GM12878 (cell line): ENCODE measurements around the gene FAM187B. TPM values are rescaled to one million over a fixed set of nuclear protein-coding genes. Genes with fewer than 3 reads are reported as not detected.

ENCODE experiments used
- ATAC-seq: fragments of 200-7000 bp; cut with Tn5 transposase; 3 replicates; pipeline ENCODE4 v1.9.1; 2020; ENCODE audit warnings: mild to moderate bottlenecking, moderate library complexity
- BruUV-seq: library from RNA; stranded (reverse); fragments of 400-500 nt; replicated peaks from 2 replicates; lab custom pipeline; 2021; lab: Mats Ljungman, UMichigan
- CTCF ChIA-PET: fragments of 300-600 bp; sonication (Branson Sonifier 250); formaldehyde crosslinking; extraction: SDS; loops from one replicate; lab custom pipeline; 2021; ENCODE audit warnings: inconsistent platforms; lab: Yijun Ruan, JAX
- POLR2A ChIA-PET: fragments of 350-600 bp; formaldehyde crosslinking; extraction: SDS; loops from one replicate; lab custom pipeline; 2021; ENCODE audit warnings: inconsistent platforms; lab: Charles Lee
- RAD21 ChIA-PET: fragments of 300-600 bp; sonication (Branson Sonifier 250); formaldehyde crosslinking; loops from one replicate; lab custom pipeline; 2023; ENCODE audit warnings: antibody characterized with exemption; ENCODE audit not compliant: unreplicated experiment; lab: Charles Lee
- SMC1A ChIA-PET: fragments of 300-600 bp; sonication (Branson Sonifier 250); formaldehyde crosslinking; loops from one replicate; lab custom pipeline; 2023; ENCODE audit not compliant: unreplicated experiment, uncharacterized antibody; lab: Charles Lee
- DNase-seq: peaks from one replicate; pipeline ENCODE4 v3.0.0-alpha.2; 2011; ENCODE audit warnings: low read depth, low spot score
- FAIRE-seq: peaks from 3 replicates; lab custom pipeline; 2011; peaks lifted over from hg19 to GRCh38; lab: Jason Lieb, UNC
- H2AFZ ChIP-seq: 2 replicates; pipeline ENCODE4 v1.6.0; 2011; ENCODE audit warnings: low read depth, low read length, control low read depth; ENCODE audit not compliant: control insufficient read depth
- H3K27ac ChIP-seq: 2 replicates; pipeline ENCODE4 v1.5.1; 2011; ENCODE audit warnings: control low read depth; ENCODE audit not compliant: control insufficient read depth, insufficient read depth
- H3K27me3 ChIP-seq, 2 experiments: replicated peaks in 1 of 2; 2 replicates each; pipeline versions ENCODE4 v1.6.0 to v1.6.1; 2011; ENCODE audit warnings: low read length in 1 of 2; ENCODE audit not compliant: control insufficient read depth in 2 of 2, insufficient read depth in 2 of 2
- H3K36me3 ChIP-seq, 2 experiments: 2 replicates each; pipeline ENCODE4 v1.5.1; 2011; ENCODE audit warnings: low read length in 1 of 2; ENCODE audit not compliant: control insufficient read depth in 2 of 2, insufficient read depth in 2 of 2
- H3K4me1 ChIP-seq: 2 replicates; pipeline ENCODE4 v1.6.1; 2011; ENCODE audit warnings: mild to moderate bottlenecking, low read length, moderate library complexity, mixed read lengths; ENCODE audit not compliant: control insufficient read depth, insufficient read depth
- H3K4me2 ChIP-seq: 2 replicates; pipeline ENCODE4 v1.6.0; 2011; ENCODE audit warnings: control low read depth; ENCODE audit not compliant: control insufficient read depth, insufficient read depth
- H3K4me3 ChIP-seq: fragments of 200-600 bp; sonication (generic); 2 replicates; pipeline ENCODE4 v1.5.1; 2016
- H3K79me2 ChIP-seq: 2 replicates; pipeline ENCODE4 v1.6.0; 2011; ENCODE audit warnings: low read length; ENCODE audit not compliant: control insufficient read depth, insufficient read depth
- H3K9ac ChIP-seq: 2 replicates; pipeline ENCODE4 v1.8.0; 2011; ENCODE audit warnings: low read length, control low read depth, mixed read lengths; ENCODE audit not compliant: control insufficient read depth, insufficient read depth
- H3K9me3 ChIP-seq: replicated peaks from 3 replicates; pipeline ENCODE4 v1.5.1; 2011; ENCODE audit warnings: mild to moderate bottlenecking, low read length; ENCODE audit not compliant: control insufficient read depth, insufficient read depth
- H4K20me1 ChIP-seq: 2 replicates; pipeline ENCODE4 v1.6.0; 2011; ENCODE audit not compliant: control insufficient read depth, insufficient read depth
- JUND ChIP-seq: IDR thresholded peaks from 2 replicates; pipeline ENCODE4 v1.6.1; 2012; ENCODE audit warnings: low read depth, mild to moderate bottlenecking, low read length, improper control_type of control experiment, moderate library complexity
- PAX5 ChIP-seq: IDR thresholded peaks from 2 replicates; pipeline ENCODE4 v1.6.1; 2011; ENCODE audit warnings: low read depth, low read length, borderline replicate concordance
- POLR2AphosphoS5 ChIP-seq: IDR thresholded peaks from 2 replicates; pipeline ENCODE4 v1.6.1; 2011; ENCODE audit warnings: mild to moderate bottlenecking, low read length, inconsistent platforms
- STAT1 ChIP-seq: fragments of 450-650 bp; conservative IDR thresholded peaks from 2 replicates; pipeline ENCODE4 v1.6.1; 2014; ENCODE audit warnings: antibody characterized with exemption, mild to moderate bottlenecking
- WGBS: methylation state at CpG from one replicate; pipeline ENCODE4 v1.1.6; 2016; ENCODE audit warnings: low lambda C conversion rate; ENCODE audit not compliant: insufficient replicate concordance, insufficient coverage; ENCODE audit errors: missing lambda C conversion rate; 5-methylcytosine and 5-hydroxymethylcytosine counted together
- in situ Hi-C: fragments of 300-500 bp; cut with MboI; formaldehyde crosslinking; loops from 9 replicates; pipeline ENCODE4 v1.14.3; 2018; ENCODE audit warnings: mixed read lengths
- intact Hi-C: fragments of 100-400 bp; cut with micrococcal nuclease; formaldehyde crosslinking; loops from one replicate; pipeline ENCODE4 v1.14.2; 2022; ENCODE audit not compliant: unreplicated experiment
- polyA plus RNA-seq, 11 experiments: library from polyadenylated mRNA; depleted of rRNA in 4 of 11; unstranded in 6 of 11; stranded (reverse) in 5 of 11; fragments of >200 nt; fragmentation: Nextera tagmentation in 4 of 11; fragmentation: Illumina TruSeq in 1 of 11; extraction: Ambion mirVana in 4 of 11; extraction: Trizol in 1 of 11; gene quantifications; 1 replicate in 1 of 11; 2 replicates in 10 of 11; pipeline versions ENCODE4 v1.2.1 to v1.2.3, GENCODE V29; 2011 to 2016; ENCODE audit warnings: inconsistent platforms in 2 of 11, missing spikeins in 2 of 11, low read depth in 1 of 11
- total RNA-seq, 4 experiments: library from RNA; depleted of rRNA in 3 of 4; stranded (reverse); fragments of >200 nt in 3 of 4; fragmentation: Illumina TruSeq in 1 of 4; extraction: Trizol in 1 of 4; gene quantifications; 2 replicates each; pipeline versions ENCODE4 v1.2.1 to v1.2.3, GENCODE V29; 2013 to 2021
- TF ChIP-seq, protein P1 (sequence below): fragments of 450-650 bp; formaldehyde crosslinking; IDR thresholded peaks from 2 replicates; pipeline ENCODE4 v1.4.0; 2022; ENCODE audit warnings: mild to moderate bottlenecking, moderate library complexity

Gene FAM187B
- total and polyA plus RNA-seq, 10 of the 15 experiments (the other 5 are each of a cell fraction or from before 2014, with no cell fraction given): 0.05 TPM; not detected in 9

DNA sequence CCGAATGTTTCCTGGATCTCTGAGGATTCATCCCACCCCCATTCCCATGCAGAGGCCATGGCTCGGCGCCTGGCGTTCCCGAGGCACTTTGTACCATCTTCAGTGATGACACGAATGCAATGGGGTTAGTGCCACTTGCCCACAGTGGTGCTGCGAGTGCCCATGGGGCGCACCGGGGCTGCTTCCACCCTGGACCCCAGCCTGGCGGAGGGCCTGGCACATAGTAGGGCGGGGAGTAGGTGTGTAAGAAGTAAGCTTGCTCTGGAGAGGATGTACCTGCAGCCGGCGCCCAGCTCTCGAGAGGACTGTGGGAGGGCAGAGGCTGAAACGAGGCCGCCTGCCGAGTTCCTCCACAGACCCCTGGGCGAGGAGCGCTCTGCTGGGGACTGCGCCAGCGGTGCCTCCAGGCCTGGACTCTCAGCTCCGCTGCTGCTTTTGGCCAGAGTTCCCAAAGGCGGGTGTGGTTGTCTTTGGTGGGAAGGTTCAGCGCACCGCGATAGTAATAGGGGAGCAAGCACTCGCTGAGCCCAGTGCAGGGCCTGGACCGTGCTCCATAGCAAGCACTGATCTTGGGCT lies 48.3 kb upstream of the FAM187B start:
- Histone ChIP-seq H3K79me2 (no peaks in the 10 kb centered on the region), H3K27me3 (no peaks in the 10 kb centered on the region), H3K4me2 (no peak overlapping the region), H3K9ac (no peak overlapping the region), H4K20me1 (no peaks in the 10 kb centered on the region), H3K27ac (no peak overlapping the region), H3K4me1 (peaks cover 13% of the 10 kb centered on the region), H3K9me3 (no peaks in the 10 kb centered on the region), H3K4me3 (no peak overlapping the region), H2AFZ (no peak overlapping the region), H3K36me3 (peaks cover 7 to 9% of the 10 kb centered on the region in 2 experiments)
- ChIA-PET CTCF (interaction anchor here (1.5 kb wide), 1 partner anchor 234 kb away, joined by 5 read pairs; no protein-coding TSS in a partner anchor), SMC1A (no interaction called here), POLR2A (no interaction called here), RAD21 (no interaction called here)
- in situ Hi-C loops (no loop called here), intact Hi-C loops (no loop called here)
- 97% methylated on average over 28 of the region's 28 CpGs for WGBS
- TF ChIP-seq, protein P1, sequence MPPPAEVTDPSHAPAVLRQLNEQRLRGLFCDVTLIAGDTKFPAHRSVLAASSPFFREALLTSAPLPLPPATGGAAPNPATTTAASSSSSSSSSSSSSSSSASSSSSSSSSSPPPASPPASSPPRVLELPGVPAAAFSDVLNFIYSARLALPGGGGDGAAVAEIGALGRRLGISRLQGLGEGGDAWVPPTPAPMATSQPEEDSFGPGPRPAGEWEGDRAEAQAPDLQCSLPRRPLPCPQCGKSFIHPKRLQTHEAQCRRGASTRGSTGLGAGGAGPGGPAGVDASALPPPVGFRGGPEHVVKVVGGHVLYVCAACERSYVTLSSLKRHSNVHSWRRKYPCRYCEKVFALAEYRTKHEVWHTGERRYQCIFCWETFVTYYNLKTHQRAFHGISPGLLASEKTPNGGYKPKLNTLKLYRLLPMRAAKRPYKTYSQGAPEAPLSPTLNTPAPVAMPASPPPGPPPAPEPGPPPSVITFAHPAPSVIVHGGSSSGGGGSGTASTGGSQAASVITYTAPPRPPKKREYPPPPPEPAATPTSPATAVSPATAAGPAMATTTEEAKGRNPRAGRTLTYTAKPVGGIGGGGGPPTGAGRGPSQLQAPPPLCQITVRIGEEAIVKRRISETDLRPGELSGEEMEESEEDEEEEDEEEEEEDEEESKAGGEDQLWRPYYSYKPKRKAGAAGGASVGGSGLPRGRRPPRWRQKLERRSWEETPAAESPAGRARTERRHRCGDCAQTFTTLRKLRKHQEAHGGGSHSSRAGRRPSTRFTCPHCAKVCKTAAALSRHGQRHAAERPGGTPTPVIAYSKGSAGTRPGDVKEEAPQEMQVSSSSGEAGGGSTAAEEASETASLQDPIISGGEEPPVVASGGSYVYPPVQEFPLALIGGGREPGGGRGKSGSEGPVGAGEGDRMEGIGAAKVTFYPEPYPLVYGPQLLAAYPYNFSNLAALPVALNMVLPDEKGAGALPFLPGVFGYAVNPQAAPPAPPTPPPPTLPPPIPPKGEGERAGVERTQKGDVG (CRISPR knock-in tag): no peak
- TF ChIP-seq STAT1: no peak
- no peak for TF ChIP-seq JUND
- no peak for TF ChIP-seq PAX5
- TF ChIP-seq POLR2AphosphoS5: 0 out of 2 replicates have a peak, but pooled peaks have one; percentile 5
- FAIRE-seq (no peak), DNase-seq (no peak), ATAC-seq (no peak)
- BruUV-seq: no TSS peak
